RKO (cell line): Measurements from ENCODE around the gene SYF2.

ENCODE experiments used
- DNase-seq: peaks from one replicate; pipeline ENCODE4 v3.0.0-alpha.2; 2016; ENCODE audit warnings: low spot score

SYF2 gene

GRCh38 chr1:25183126-25183980 lies 48.9 kb downstream of the SYF2 start:
- DNase-seq, result no peak

- DNase-seq, result no peak
Measured at GRCh38 chr1:25182629-25183028, 49.7 kb downstream of the SYF2 start.

GRCh38 chr1:25180996-25181395 lies 51.3 kb downstream of the SYF2 start:
- DNase-seq, result no peak

GRCh38 chr1:25178917-25179561 lies 53.3 kb downstream of the SYF2 start:
- DNase-seq, result no peak

DNA sequence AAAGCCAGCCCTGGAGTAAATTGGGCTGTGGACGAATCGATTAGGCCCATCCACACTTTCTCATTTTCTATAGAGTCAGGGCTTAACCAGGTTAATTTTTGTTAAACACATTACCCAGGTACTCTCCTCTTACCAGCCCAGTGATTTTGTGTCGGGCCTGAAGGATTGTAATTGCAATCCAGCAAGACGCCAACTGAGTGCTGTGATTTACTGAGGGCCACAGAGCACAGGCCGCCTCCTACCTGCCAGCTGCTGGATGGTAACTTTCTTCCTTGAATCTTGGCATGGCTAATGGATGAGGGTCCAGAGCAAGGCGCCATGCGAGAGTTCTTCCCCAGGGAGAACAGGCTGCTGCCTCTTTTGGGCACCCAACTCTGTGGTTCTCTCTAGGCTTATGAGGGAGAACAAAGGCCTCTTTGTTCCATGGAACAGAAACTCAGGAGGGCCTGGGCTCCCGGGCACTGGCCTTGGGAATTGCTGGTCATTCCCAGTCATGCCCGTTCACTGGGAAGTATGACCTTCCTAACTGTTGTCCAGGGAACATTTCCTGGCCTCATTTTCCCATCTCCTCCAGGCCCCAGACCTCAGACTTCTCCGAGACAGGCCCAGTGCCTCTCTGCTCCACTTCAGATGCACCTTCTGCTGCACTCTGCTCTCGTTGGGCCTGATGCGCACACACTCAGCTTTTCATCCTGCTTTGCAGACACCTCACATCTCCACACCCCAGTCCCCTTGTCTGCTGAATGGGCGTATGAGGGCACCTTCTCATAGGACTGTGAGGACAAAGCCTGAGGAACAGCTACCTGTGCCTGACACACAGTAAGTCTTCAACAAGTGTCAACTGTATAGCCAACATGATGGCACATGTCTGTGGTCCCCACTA lies 57.3 kb downstream of the SYF2 start:
- no peak for DNase-seq

DNA sequence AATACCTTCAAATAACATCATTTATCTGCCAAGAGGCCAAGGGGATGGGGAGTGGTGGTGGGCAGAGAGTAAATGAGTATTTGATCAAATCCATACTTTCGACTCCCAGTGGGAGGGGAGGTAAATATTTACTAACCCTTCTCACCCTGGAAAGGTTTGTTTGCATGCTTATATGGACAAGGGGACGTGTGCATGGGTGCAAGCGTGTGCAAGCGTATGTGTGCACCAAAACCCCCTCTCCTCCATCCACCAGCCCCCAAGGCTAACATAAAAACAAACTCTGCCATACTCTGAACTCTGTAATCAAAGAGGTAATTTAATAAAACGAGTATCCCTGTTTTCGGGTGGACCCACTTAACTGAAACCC lies 58.0 kb downstream of the SYF2 start:
- DNase-seq, result no peak

- DNase-seq, result no peak
Measured at GRCh38 chr1:25173809-25174340, 58.4 kb downstream of the SYF2 start.
